H1 (cell line): ENCODE data around the gene C18orf54. TPM values are rescaled to one million over a fixed set of nuclear protein-coding genes. Genes with fewer than 3 reads are reported as not detected.
A peak's percentile ranks its signal among the peaks of the same experiment; 100 is the strongest.
"Not testable (repeated sequence)": the region's sequence is repeated elsewhere in the genome, so short reads cannot be mapped to it uniquely, and the experiment has no call there.

ENCODE experiments used
- CTCF ChIA-PET: fragments of 300-600 bp; sonication (Branson Sonifier 250); formaldehyde crosslinking; loops from one replicate; lab custom pipeline; 2021; ENCODE audit not compliant: partially characterized antibody; lab: Charles Lee
- POLR2A ChIA-PET: fragments of 300-600 bp; sonication (Branson Sonifier 250); formaldehyde crosslinking; loops from one replicate; lab custom pipeline; 2021; ENCODE audit warnings: inconsistent platforms; ENCODE audit not compliant: partially characterized antibody; lab: Charles Lee
- DNase-seq, 2 experiments: peaks; one replicate each; pipeline versions ENCODE4 v3.0.0 to v3.0.0-alpha.2; 2010 to 2022; ENCODE audit warnings: low spot score in 2 of 2, low read depth in 1 of 2, mixed read lengths in 1 of 2
- FAIRE-seq: peaks from 2 replicates; lab custom pipeline; 2011; peaks lifted over from hg19 to GRCh38; lab: Jason Lieb, UNC
- H2AFZ ChIP-seq: 2 replicates; pipeline ENCODE4 v1.8.1; 2012; ENCODE audit warnings: low read length, inconsistent platforms
- H2AK5ac ChIP-seq: 2 replicates; pipeline ENCODE4 v1.6.1; 2013; ENCODE audit warnings: low read depth, low read length
- H2BK120ac ChIP-seq: replicated peaks from 2 replicates; pipeline ENCODE3; 2013; ENCODE audit warnings: low read depth, low read length, inconsistent platforms
- H2BK12ac ChIP-seq: 2 replicates; pipeline ENCODE4 v1.6.1; 2013; ENCODE audit warnings: low read depth, low read length
- H2BK15ac ChIP-seq: 2 replicates; pipeline ENCODE4 v1.6.1; 2013; ENCODE audit warnings: low read length
- H2BK20ac ChIP-seq: 2 replicates; pipeline ENCODE4 v1.6.1; 2013; ENCODE audit warnings: low read length
- H2BK5ac ChIP-seq: 2 replicates; pipeline ENCODE4 v1.6.1; 2013; ENCODE audit warnings: low read depth, low read length
- H3K14ac ChIP-seq: 2 replicates; pipeline ENCODE4 v1.6.1; 2013; ENCODE audit warnings: inconsistent platforms; ENCODE audit not compliant: insufficient read length
- H3K18ac ChIP-seq: 2 replicates; pipeline ENCODE4 v1.6.1; 2013; ENCODE audit warnings: low read length; ENCODE audit errors: extremely low read depth
- H3K23ac ChIP-seq: 2 replicates; pipeline ENCODE4 v1.6.1; 2013; ENCODE audit warnings: inconsistent platforms; ENCODE audit not compliant: insufficient read length
- H3K23me2 ChIP-seq: 2 replicates; pipeline ENCODE4 v1.6.1; 2013; ENCODE audit warnings: low read depth, low read length
- H3K27ac ChIP-seq: 2 replicates; pipeline ENCODE4 v1.6.1; 2011; ENCODE audit warnings: low read depth, low read length, inconsistent platforms
- H3K27me3 ChIP-seq, 4 experiments: replicated peaks in 1 of 4; 1 replicate in 1 of 4; 2 replicates in 3 of 4; pipeline versions ENCODE4 v1.6.1 to v1.8.1; 2011 to 2013; ENCODE audit warnings: low read length in 3 of 4, mild to moderate bottlenecking in 3 of 4, inconsistent platforms in 2 of 4, mixed read lengths in 2 of 4, moderate library complexity in 1 of 4; ENCODE audit not compliant: control insufficient read depth in 3 of 4, insufficient read depth in 3 of 4; ENCODE audit errors: extremely low read depth in 1 of 4
- H3K36me3 ChIP-seq, 4 experiments: 2 replicates each; pipeline versions ENCODE4 v1.6.1 to v1.8.1; 2011 to 2013; ENCODE audit warnings: mild to moderate bottlenecking in 4 of 4, low read length in 3 of 4, moderate library complexity in 2 of 4, control low read depth in 1 of 4, inconsistent platforms in 1 of 4; ENCODE audit not compliant: insufficient read depth in 4 of 4, control insufficient read depth in 2 of 4
- H3K4ac ChIP-seq: replicated peaks from 2 replicates; pipeline ENCODE3; 2013; ENCODE audit warnings: low read length, low read depth, mixed read lengths, inconsistent platforms; ENCODE audit not compliant: insufficient read length
- H3K4me1 ChIP-seq, 4 experiments: replicated peaks in 1 of 4; 1 replicate in 1 of 4; 2 replicates in 3 of 4; pipeline versions ENCODE4 v1.6.1 to v1.8.1; 2011 to 2013; ENCODE audit warnings: low read length in 3 of 4, inconsistent platforms in 2 of 4, mixed read lengths in 1 of 4; ENCODE audit not compliant: insufficient read depth in 4 of 4, control insufficient read depth in 3 of 4
- H3K4me2 ChIP-seq, 2 experiments: 2 replicates each; pipeline versions ENCODE4 v1.6.1 to v1.8.1; 2011 to 2013; ENCODE audit warnings: low read depth in 2 of 2, low read length in 2 of 2, control low read depth in 1 of 2, inconsistent platforms in 1 of 2, mild to moderate bottlenecking in 1 of 2; ENCODE audit not compliant: insufficient read depth in 1 of 2
- H3K4me3 ChIP-seq, 4 experiments: fragments of 200-600, 300-600 bp in 1 of 4; sonication (generic), shearing (Covaris generic), sonication (Bioruptor Twin) in 1 of 4; 2 replicates each; pipeline versions ENCODE4 v1.5.1 to v1.8.1; 2011 to 2016; ENCODE audit warnings: low read length in 4 of 4, low read depth in 3 of 4, control low read depth in 2 of 4, inconsistent platforms in 2 of 4, mild to moderate bottlenecking in 2 of 4, mixed read lengths in 1 of 4, moderate library complexity in 1 of 4; ENCODE audit not compliant: insufficient read depth in 2 of 4; ENCODE audit errors: extremely low read depth in 1 of 4
- H3K56ac ChIP-seq: replicated peaks from 2 replicates; pipeline ENCODE3; 2013; ENCODE audit warnings: low read depth, mild to moderate bottlenecking, mixed read lengths, low read length, inconsistent platforms; ENCODE audit not compliant: insufficient read length
- H3K79me1 ChIP-seq: 2 replicates; pipeline ENCODE4 v1.6.1; 2013; ENCODE audit warnings: low read depth, low read length, control low read depth
- H3K79me2 ChIP-seq, 2 experiments: 2 replicates each; pipeline versions ENCODE4 v1.6.1 to v1.8.1; 2012 to 2013; ENCODE audit warnings: low read length in 2 of 2, mild to moderate bottlenecking in 2 of 2, inconsistent platforms in 1 of 2; ENCODE audit not compliant: insufficient read depth in 2 of 2, control insufficient read depth in 1 of 2
- H3K9ac ChIP-seq, 4 experiments: replicated peaks in 1 of 4; 1 replicate in 1 of 4; 2 replicates in 3 of 4; pipeline versions ENCODE4 v1.6.1 to v1.8.1; 2011 to 2013; ENCODE audit warnings: low read depth in 3 of 4, low read length in 3 of 4, control low read depth in 2 of 4, mild to moderate bottlenecking in 2 of 4, moderate library complexity in 2 of 4, inconsistent platforms in 1 of 4; ENCODE audit errors: extremely low read depth in 1 of 4
- H3K9me3 ChIP-seq, 2 experiments: 2 replicates each; pipeline versions ENCODE4 v1.6.1 to v1.8.1; 2012 to 2013; ENCODE audit warnings: mild to moderate bottlenecking in 2 of 2, moderate library complexity in 2 of 2, control low read depth in 1 of 2, inconsistent platforms in 1 of 2, low read depth in 1 of 2, low read length in 1 of 2, mixed read lengths in 1 of 2; ENCODE audit not compliant: insufficient read depth in 2 of 2
- H4K20me1 ChIP-seq, 2 experiments: replicated peaks in 1 of 2; 2 replicates each; pipeline versions ENCODE3 to v1.8.1; 2011 to 2013; ENCODE audit warnings: inconsistent platforms in 2 of 2, low read length in 2 of 2, mild to moderate bottlenecking in 1 of 2; ENCODE audit not compliant: insufficient read depth in 2 of 2, control insufficient read depth in 1 of 2
- H4K5ac ChIP-seq: 2 replicates; pipeline ENCODE4 v1.6.1; 2013; ENCODE audit warnings: low read length, low read depth, mixed read lengths, inconsistent platforms; ENCODE audit not compliant: insufficient read length
- H4K8ac ChIP-seq: 2 replicates; pipeline ENCODE4 v1.8.0; 2013; ENCODE audit warnings: mild to moderate bottlenecking, moderate library complexity, low read length, inconsistent platforms; ENCODE audit not compliant: insufficient read depth; ENCODE audit errors: extremely low read depth
- H4K91ac ChIP-seq: replicated peaks from 2 replicates; pipeline ENCODE3; 2013; ENCODE audit warnings: low read length, mixed read lengths, inconsistent platforms; ENCODE audit not compliant: insufficient read length
- YY1 ChIP-seq: IDR thresholded peaks from 2 replicates; pipeline ENCODE4 v1.6.1; 2011; ENCODE audit warnings: low read depth, mild to moderate bottlenecking, low read length
- WGBS, 2 experiments: shearing (Covaris generic) in 1 of 2; methylation state at CpG; one replicate each; pipeline versions ENCODE4 v1.1.6 to v1.1.7; 2013 to 2015; ENCODE audit warnings: low lambda C conversion rate in 2 of 2, mixed read lengths in 2 of 2, inconsistent platforms in 1 of 2, low coverage in 1 of 2, missing lambda C conversion rate in 1 of 2; ENCODE audit not compliant: insufficient replicate concordance in 2 of 2, insufficient coverage in 1 of 2, insufficient read length in 1 of 2; ENCODE audit errors: extremely low coverage in 1 of 2, missing lambda C conversion rate in 1 of 2; 5-methylcytosine and 5-hydroxymethylcytosine counted together
- polyA plus RNA-seq, 7 experiments: library from polyadenylated mRNA; depleted of rRNA in 3 of 7; stranded (reverse) in 5 of 7; unstranded in 2 of 7; fragments of >200 nt in 5 of 7; fragments of 200-250 nt in 2 of 7; gene quantifications; 1 replicate in 5 of 7; 2 replicates in 1 of 7; 4 replicates in 1 of 7; pipeline versions ENCODE4 v1.2.1 to v1.2.3, GENCODE V29; 2011 to 2013; ENCODE audit warnings: missing spikeins in 2 of 7, mixed read lengths in 2 of 7
- total RNA-seq: library from RNA; stranded (reverse); fragmentation: NEBNext Ultra II Directional; extraction: Animal tissue kit (Norgen Biotek cat#: 25700); gene quantifications from 2 replicates; pipeline ENCODE4 v1.2.1, GENCODE V29; 2021

Gene C18orf54
- total and polyA plus RNA-seq, 2 of the 8 experiments (the other 6 are each of a cell fraction or from before 2014, with no cell fraction given): 6.7 to 30.9 TPM

DNA sequence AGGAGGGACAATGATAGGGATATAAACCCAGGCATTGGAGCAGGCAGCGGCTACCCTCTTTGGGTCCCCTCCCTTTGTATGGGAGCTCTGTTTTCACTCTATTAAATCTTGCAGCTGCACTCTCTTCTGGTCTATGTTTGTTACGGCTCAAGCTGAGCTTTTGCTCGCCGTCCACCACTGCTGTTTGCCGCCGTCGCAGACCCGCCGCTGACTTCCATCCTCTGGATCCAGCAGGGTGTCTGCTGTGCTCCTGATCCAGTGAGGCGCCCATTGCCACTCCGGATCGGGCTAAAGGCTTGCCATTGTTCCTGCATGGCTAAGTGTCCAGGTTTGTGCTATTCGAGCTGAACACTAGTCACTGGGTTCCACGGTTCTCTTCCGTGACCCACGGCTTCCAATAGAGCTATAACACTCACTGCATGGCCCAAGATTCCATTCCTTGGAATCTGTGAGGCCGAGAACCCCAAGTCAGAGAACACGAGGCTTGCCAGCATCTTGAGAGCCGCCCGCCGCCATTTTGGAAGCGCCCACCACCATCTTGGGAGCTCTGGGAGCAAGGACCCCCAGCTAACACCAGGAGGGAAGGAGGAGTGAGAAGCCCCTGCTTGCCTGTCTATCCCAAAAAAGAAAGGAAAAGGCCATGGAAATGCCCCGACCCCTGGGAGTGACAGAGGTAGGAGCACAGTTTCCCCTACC, 29.2 kb downstream of the C18orf54 start:
- not testable (repeated sequence) for H3K27ac ChIP-seq, H3K4me3 ChIP-seq, H2AFZ ChIP-seq, H3K79me2 ChIP-seq, H3K4me2 ChIP-seq, H3K23ac ChIP-seq, H3K23me2 ChIP-seq
- peak overlapping the region; percentile 7 for H4K91ac ChIP-seq
- 0 out of 2 replicates have a peak, but pooled peaks have one; percentile 41 for TF ChIP-seq YY1
- TF ChIP-seq, all 59 proteins: peak for 1; not testable (repeated sequence) for 58
- peaks cover 2 to 20% (median 10%) of the 10 kb centered on the region in 4 experiments; a peak in 4 of 7 replicates for H3K4me1 ChIP-seq
- ChIA-PET POLR2A (interaction anchor here (1.6 to 1.9 kb wide), 2 partner anchors 11 to 117 kb away, joined by 3 to 4 read pairs; no protein-coding TSS in a partner anchor), CTCF (interaction anchor here (0.6 to 1.8 kb wide), 3 partner anchors 284 to 919 kb away, joined by 3 to 8 read pairs (median 3); no protein-coding TSS in a partner anchor)
- not testable (repeated sequence) for H2BK20ac ChIP-seq, H3K56ac ChIP-seq, H2BK120ac ChIP-seq, H4K20me1 ChIP-seq, H3K18ac ChIP-seq, H2BK5ac ChIP-seq, H3K4ac ChIP-seq, H3K9ac ChIP-seq, H3K9me3 ChIP-seq, H2BK15ac ChIP-seq, DNase-seq, H2BK12ac ChIP-seq, H3K79me1 ChIP-seq, H4K5ac ChIP-seq, H3K27me3 ChIP-seq, H3K14ac ChIP-seq, FAIRE-seq, H3K36me3 ChIP-seq, H4K8ac ChIP-seq
- 0 out of 2 replicates have a peak overlapping the region, but pooled peaks have one; percentile 85 for H2AK5ac ChIP-seq
- WGBS, 2 experiments: 99% methylated on average over 20 of the region's 23 CpGs; no CpG with 5 or more reads in 1 of the 2 experiments
